ENCODE data around the gene FXYD5.

DNA sequence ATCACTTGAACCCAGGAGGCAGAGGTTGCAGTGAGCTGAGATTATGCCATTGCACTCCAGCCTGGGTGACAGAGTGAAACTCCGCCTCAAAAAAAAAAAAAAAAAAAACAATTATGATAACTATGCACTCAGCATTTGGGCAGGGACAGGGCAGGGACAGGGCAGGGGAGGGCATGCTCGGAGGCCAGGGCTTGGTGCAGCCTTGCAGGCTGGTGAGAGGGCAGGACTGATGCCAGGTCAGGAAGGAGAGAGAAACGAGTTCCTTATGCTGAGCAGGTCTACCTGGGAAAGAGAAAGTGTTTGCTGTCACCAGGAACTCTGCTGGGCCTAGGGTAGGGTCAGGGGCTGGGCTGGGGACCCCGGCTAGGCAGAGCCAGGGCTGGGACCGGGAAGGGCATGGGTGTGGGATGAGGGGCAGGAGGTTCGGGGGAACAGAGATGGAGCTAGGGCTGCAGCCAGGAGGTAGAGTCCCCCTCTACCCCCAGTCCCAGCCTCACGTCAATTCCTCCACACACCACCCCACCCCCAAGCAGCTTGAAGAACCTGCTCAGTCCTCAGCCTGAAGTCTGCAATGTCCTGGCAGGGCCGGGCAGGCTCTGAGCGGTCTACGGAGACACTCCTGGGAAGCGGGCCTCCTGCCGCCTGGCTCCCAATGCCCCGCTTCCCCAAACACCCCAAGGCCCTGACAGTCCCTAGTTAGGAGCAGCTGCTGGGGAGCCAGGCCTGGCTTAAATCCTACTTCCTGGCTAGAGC is 36.1 kb upstream of the FXYD5 start:
- TF ChIP-seq, protein P1, sequence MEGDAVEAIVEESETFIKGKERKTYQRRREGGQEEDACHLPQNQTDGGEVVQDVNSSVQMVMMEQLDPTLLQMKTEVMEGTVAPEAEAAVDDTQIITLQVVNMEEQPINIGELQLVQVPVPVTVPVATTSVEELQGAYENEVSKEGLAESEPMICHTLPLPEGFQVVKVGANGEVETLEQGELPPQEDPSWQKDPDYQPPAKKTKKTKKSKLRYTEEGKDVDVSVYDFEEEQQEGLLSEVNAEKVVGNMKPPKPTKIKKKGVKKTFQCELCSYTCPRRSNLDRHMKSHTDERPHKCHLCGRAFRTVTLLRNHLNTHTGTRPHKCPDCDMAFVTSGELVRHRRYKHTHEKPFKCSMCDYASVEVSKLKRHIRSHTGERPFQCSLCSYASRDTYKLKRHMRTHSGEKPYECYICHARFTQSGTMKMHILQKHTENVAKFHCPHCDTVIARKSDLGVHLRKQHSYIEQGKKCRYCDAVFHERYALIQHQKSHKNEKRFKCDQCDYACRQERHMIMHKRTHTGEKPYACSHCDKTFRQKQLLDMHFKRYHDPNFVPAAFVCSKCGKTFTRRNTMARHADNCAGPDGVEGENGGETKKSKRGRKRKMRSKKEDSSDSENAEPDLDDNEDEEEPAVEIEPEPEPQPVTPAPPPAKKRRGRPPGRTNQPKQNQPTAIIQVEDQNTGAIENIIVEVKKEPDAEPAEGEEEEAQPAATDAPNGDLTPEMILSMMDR (IDR thresholded peaks at IDR 0.05; ENCODE audit: low read length) = no peak
- TF ChIP-seq EZH2 (optimal IDR thresholded peaks at IDR 0.05; ENCODE audit: low read depth, low read length) = no peak

All from MM.1S (cell line).